Stromal cell of bone marrow (primary cell): ENCODE data around the gene TARS3.

Source experiments
- DNase-seq: peaks from one replicate; pipeline ENCODE4 v3.0.0-alpha.2; 2012; ENCODE audit warnings: low read depth

Gene TARS3

GRCh38 chr15:101698314-101698713 lies 26.0 kb downstream of the TARS3 start:
- DNase-seq = no peak

GRCh38 chr15:101697488-101697887 lies 26.8 kb downstream of the TARS3 start:
- no peak for DNase-seq

DNA sequence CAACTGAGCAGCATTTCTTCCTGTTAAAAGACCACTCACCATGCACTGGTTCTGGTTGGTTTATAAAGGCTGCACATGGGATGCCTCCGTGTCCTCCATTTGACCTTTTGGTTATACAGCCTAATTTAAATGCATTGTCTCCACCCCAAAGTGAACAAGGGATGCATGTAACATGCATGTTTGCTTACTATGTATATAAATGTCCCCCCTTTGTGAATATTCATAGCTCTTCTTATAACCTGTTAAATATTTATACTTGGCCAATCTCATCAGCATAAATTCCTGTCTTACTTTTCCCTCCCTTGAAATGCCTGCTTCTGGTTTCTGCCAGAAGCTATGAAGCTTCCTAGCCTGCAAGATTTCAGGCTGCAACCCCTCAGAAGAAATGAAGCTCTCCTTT lies 27.4 kb downstream of the TARS3 start:
- no peak for DNase-seq

DNA sequence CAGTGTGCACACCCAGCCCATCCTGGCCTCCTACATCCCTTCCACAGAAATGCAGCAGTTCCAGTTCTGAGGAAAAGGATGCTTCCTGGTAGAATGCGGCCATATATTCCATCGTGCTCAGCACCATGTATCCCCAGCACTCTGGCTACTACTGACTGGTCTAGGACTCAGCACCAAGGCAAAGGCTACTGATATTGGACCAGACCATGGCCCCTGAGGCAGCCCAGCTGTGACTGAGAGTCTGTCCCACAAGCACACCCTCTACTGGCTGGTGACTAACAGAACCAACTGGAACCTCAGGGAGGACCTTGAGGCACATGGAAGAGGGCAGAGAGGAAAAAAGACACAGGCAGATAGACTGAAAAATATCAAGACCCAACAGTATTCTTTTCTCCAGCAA lies 30.0 kb downstream of the TARS3 start:
- no peak for DNase-seq

- DNase-seq = no peak
These were observed 31.3 kb downstream of the TARS3 start for GRCh38 chr15:101692801-101693598.

DNA sequence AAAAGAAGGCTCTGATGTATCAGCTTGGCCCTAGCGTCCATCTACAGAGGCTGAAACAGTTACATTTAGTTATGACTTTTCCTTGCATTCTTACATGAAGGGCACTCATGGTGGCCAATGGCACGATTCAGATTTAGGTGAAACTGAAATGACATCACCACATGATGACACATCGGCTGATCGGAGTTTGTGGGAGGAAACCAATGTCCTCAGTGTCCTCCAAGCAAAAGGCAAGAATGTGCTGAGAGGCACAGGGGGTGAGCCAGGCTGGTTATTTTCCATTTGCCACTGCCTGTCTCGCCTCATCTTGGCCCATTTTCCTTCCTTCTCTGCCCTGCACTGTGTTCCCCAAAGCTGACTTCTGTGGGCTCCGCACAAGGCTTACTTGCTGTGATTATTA lies 34.4 kb downstream of the TARS3 start:
- peak; percentile 7 for DNase-seq

DNA sequence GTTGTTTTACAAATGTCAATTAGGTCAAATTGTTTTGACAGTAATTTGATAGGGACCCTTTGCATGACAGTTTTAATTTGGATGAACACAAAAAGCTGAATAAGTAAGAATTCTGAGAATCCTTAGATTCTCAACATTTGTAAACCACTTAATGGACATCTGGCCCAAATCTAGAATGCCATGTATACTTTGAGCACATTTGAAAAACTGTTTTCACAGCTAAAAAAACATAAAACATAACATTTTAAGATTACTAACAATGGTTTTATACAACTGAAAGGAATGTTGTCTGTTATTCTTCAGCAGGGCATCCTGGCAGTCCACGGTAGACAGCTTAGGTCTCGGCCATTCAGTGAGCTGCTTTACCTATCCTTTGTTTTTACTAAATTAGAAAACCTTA lies 37.6 kb downstream of the TARS3 start:
- no peak for DNase-seq

DNA sequence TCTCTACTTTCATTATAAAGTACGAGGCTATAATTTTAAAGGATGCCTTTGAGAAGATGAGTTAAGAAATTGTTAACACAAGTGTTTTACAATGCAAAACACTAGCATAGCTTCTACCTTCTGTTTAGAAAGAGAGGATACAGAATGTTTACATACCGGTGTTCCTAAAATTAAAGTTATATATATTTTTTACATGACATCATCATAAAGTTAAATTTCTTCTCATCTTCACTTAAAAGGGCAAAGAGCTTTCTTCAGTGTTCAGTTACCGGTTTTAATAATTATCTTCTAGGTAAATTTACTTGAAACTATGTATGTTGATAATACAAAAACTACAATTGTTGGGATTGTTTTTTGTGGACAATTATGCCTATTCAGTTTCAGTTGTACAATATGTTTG lies 39.4 kb downstream of the TARS3 start:
- DNase-seq = no peak

- DNase-seq = peak; percentile 48
These were observed 39.9 kb downstream of the TARS3 start for GRCh38 chr15:101684384-101684783.

- no peak for DNase-seq
These were observed 44.5 kb downstream of the TARS3 start for GRCh38 chr15:101679806-101680205.

DNA sequence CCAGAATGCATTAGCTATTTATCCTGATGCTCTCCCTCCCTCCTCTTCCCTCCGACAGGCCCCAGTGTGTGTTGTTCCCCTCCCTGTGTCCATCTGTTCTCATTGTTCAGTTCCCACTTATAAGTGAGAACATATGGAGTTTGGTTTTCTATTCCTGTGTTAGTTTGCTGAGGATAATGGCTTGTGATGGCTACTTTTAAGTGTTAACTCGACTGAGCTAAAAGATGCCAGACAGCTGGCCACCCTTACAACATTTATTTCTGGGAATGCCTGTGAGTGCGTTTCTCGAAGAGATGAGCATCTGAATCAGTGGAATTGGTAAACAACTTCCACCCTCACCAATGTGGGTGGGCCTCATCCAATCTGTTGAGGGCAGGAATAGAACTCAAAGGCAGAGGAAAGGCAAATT lies 47.3 kb downstream of the TARS3 start:
- no peak for DNase-seq

- DNase-seq = peak; percentile 42
These were observed 48.3 kb downstream of the TARS3 start for GRCh38 chr15:101675796-101676582.

GRCh38 chr15:101675015-101675414 lies 49.3 kb downstream of the TARS3 start:
- peak; percentile 42 for DNase-seq

GRCh38 chr15:101672298-101672697 lies 52.0 kb downstream of the TARS3 start:
- no peak for DNase-seq

DNA sequence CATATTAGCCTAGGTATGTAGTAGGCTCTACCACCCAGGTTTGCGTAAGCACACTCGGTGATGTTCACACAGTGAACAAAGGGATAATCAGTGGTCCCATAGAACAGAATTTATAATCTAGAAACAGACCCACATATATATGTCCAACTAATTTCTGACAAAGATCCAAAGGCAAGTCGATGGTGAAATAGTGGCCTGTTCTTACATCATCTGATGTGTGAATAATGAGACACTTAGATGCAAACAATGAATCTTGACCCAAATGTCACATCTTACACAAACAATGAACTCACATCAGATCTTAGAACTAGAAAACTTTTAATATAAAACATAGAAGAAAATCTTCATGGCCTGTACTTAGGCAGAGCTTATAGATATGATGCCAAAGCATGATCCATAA lies 54.5 kb downstream of the TARS3 start:
- no peak for DNase-seq

DNA sequence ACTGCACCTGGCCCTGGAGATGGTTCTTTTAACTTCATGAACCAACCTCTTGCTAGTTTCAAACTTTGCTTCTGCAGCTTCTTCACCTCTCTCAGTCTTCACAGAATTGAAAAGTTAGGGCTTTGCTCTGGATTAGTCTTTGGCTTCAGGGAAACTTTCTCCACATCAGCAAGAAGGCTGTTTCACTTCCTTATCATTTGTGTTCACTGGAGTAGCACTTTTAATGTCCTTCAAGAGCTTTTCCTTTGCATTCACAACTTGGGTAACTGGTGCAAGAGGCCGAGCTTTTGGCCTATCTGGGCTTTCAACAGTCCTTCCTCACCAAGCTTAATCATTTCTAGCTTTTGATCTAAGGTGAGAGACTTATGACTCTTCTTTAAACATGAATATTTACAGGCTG lies 56.4 kb downstream of the TARS3 start:
- no peak for DNase-seq

DNA sequence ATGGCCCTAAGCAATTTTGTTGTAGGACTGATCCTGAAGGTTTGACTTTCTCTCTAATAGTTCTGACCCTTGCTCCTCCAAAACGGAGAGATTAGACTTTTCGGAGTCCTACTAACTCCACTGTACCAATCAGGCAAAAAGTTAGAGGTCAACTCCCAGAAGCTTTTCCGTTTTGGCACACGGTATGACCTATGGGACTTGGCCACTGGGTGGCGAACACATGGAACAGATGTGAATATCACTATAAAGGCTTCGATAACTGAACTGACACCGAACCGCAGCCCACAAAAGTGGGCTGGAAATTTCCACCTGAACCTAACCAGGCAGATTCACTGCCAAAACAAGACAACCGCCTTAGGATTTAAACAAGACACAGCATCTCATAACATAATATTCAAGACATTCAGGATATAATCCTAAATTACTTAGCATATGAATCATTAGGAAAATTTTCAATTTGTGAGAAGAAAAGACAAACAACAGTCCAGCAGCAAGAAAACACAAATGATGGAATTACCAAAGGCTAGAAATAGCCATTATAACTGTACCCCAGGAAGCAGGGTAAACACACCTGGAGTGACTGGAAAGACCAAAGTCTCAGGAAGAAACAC lies 59.9 kb downstream of the TARS3 start:
- DNase-seq = no peak

DNA sequence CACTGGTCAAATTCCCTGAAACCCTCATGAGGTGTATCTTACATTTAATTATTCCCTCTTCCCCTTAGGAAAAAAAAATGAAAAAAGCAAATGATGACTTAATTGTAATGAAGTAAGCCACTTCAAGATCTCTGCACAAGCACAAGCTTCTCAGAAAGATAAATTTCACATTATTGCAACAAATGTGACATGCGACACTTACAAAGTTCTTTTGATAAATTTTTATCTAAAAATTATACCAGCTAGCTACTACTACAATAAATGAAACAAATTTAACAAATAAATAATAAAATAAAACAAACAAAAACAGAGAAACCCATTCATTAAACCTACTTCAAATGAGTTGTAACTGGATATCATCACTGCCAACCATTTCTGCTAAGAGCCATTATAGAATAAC lies 62.1 kb downstream of the TARS3 start:
- no peak for DNase-seq

DNA sequence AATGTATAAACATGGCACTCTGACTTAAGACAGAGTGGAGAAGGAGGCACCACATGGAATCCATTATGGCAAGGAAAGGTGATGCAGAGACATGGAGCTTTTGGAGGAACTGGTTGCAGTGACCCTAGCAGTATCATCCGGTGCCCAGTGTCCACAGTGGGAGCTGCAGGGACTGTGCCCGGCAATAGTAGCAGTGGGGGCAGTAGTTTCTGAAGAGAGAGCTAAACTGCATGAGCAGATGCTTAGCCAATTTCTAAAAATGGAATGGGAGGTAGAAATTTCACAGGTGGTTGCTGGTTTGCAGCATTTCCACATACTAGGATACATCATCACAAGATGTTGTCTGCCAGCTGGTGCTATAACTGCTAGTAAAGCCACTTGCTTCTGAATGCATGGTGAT lies 64.3 kb downstream of the TARS3 start:
- no peak for DNase-seq

GRCh38 chr15:101657968-101658784 lies 66.1 kb downstream of the TARS3 start:
- DNase-seq = no peak

DNA sequence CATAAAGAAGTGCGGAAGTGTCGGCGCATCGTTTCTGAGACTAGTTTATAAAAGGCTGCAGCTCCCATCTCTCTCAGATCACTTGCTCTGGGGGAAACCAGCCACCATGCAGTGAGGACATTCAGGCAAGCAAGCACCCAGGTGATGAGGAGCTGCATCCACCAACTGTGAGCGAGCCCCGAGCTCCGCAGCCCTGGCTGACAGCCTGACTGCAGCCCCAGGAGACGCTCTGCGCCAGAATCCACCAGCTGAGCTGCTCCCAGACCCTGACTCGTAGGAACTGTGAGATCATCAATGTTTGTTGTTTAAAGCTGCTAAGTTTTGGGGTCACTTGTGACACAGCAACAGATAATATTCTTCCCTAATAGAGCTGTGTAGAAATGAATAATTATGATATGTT lies 67.1 kb downstream of the TARS3 start:
- DNase-seq = no peak
